DND-41 (cell line): ENCODE results near the gene MAFG.

Source experiments
- ATAC-seq: fragments of 200-7000 bp; cut with Tn5 transposase; 3 replicates; pipeline ENCODE4 v1.9.1; 2021; ENCODE audit warnings: low read depth; ENCODE audit not compliant: insufficient read depth
- DNase-seq: peaks from one replicate; pipeline ENCODE4 v3.0.0-alpha.2; 2020
- H2AFZ ChIP-seq: 2 replicates; pipeline ENCODE4 v1.6.0; 2012; ENCODE audit warnings: low read depth, low read length
- H3K27ac ChIP-seq: 2 replicates; pipeline ENCODE4 v1.5.1; 2012; ENCODE audit warnings: low read length, inconsistent platforms
- H3K27me3 ChIP-seq: fragments of 200-600 bp; sonication (generic); 2 replicates; pipeline ENCODE4 v1.6.0; 2012; ENCODE audit warnings: low read length, mild to moderate bottlenecking, inconsistent platforms; ENCODE audit not compliant: insufficient read depth, poor library complexity
- H3K36me3 ChIP-seq: 2 replicates; pipeline ENCODE4 v1.5.1; 2012; ENCODE audit warnings: low read length, inconsistent platforms; ENCODE audit not compliant: insufficient read depth
- H3K4me1 ChIP-seq: 2 replicates; pipeline ENCODE4 v1.5.1; 2012; ENCODE audit warnings: mild to moderate bottlenecking, low read length; ENCODE audit not compliant: insufficient read depth
- H3K4me2 ChIP-seq: 2 replicates; pipeline ENCODE4 v1.6.0; 2012; ENCODE audit warnings: mild to moderate bottlenecking, moderate library complexity, low read length, inconsistent platforms; ENCODE audit not compliant: insufficient read depth
- H3K4me3 ChIP-seq, 2 experiments: fragments of 200-600 bp in 1 of 2; shearing (Covaris generic) in 1 of 2; 2 replicates each; pipeline ENCODE4 v1.5.1; 2012 to 2016; ENCODE audit warnings: inconsistent platforms in 2 of 2, low read length in 2 of 2, mild to moderate bottlenecking in 2 of 2, low read depth in 1 of 2, moderate library complexity in 1 of 2
- H3K79me2 ChIP-seq: 2 replicates; pipeline ENCODE4 v1.6.0; 2012; ENCODE audit warnings: low read length, inconsistent platforms; ENCODE audit not compliant: insufficient read depth
- H3K9ac ChIP-seq: 2 replicates; pipeline ENCODE4 v1.6.0; 2012; ENCODE audit warnings: low read depth, mild to moderate bottlenecking, inconsistent platforms, low read length, moderate library complexity
- H3K9me3 ChIP-seq: 2 replicates; pipeline ENCODE4 v1.5.1; 2012; ENCODE audit warnings: low read length, moderate library complexity, mild to moderate bottlenecking, inconsistent platforms; ENCODE audit not compliant: insufficient read depth, severe bottlenecking
- H4K20me1 ChIP-seq: 2 replicates; pipeline ENCODE4 v1.6.0; 2012; ENCODE audit warnings: low read length; ENCODE audit not compliant: insufficient read depth
- EZH2 ChIP-seq: IDR thresholded peaks from 3 replicates; pipeline ENCODE4 v1.6.1; 2012; ENCODE audit warnings: borderline replicate concordance, low read depth, mild to moderate bottlenecking, moderate library complexity, low read length, inconsistent platforms; ENCODE audit not compliant: severe bottlenecking
- TF ChIP-seq, protein P1 (sequence below): IDR thresholded peaks from 2 replicates; pipeline ENCODE4 v1.5.1; 2012; ENCODE audit warnings: borderline replicate concordance, low read length, moderate library complexity, mild to moderate bottlenecking; ENCODE audit not compliant: poor library complexity, severe bottlenecking; ENCODE audit errors: extremely low read depth

MAFG gene

DNA sequence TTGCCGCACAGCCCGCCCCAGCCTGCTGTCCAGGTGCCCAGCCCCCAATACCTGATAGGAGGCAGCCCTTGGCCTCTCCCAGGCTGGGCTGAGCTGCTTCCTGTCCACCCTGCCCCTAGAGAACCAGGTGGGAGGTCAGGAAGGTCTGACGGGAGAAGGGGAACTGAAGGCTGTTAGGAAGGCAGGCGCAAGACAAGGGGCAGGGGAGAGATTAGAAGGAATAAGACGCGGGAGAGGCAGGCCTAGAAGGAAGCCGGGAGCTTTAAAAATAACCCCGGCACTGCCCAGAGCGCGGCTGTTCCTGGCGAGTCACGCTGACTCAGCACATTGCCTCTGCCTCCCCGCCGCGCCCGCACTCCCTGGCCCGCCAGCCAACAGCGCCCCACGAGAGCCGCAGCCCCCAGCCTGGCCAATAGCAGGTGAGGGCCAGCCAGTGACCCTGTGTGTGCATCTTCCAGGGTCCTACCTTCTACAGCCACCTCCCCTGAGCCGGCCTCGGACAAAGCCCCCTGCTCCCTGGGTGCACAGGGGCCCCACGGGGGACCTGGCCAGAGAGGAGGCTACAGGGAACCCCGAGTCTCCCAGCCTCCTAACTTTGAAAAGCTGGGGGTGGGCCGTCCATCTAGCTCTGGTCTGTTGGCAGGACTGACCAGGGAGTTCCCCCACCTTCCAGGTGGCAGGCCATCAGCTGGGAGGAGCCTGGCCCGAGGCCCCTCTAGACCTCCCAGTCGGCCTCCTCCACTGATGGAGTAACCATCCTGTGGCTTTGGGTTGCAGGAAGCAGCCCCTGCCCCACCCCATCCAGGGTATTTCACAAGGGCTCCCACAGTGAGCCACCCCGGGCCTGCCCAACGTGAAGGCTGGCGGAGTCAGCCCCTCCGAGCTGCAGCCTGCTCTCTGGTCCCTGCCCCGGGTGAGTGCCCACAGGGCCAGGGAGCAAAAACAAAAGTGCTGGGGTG is 4.0 kb downstream of the MAFG start:
- no peak overlapping the region for H3K4me2 ChIP-seq
- TF ChIP-seq, protein P1, sequence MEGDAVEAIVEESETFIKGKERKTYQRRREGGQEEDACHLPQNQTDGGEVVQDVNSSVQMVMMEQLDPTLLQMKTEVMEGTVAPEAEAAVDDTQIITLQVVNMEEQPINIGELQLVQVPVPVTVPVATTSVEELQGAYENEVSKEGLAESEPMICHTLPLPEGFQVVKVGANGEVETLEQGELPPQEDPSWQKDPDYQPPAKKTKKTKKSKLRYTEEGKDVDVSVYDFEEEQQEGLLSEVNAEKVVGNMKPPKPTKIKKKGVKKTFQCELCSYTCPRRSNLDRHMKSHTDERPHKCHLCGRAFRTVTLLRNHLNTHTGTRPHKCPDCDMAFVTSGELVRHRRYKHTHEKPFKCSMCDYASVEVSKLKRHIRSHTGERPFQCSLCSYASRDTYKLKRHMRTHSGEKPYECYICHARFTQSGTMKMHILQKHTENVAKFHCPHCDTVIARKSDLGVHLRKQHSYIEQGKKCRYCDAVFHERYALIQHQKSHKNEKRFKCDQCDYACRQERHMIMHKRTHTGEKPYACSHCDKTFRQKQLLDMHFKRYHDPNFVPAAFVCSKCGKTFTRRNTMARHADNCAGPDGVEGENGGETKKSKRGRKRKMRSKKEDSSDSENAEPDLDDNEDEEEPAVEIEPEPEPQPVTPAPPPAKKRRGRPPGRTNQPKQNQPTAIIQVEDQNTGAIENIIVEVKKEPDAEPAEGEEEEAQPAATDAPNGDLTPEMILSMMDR, result no peak
- TF ChIP-seq EZH2, result no peak
- ATAC-seq (no peak), DNase-seq (no peak)
- H3K27ac ChIP-seq, result no peak overlapping the region
- H3K9ac ChIP-seq, result no peak overlapping the region; the same call in 1 of the 2 replicates
- H3K27me3 ChIP-seq, result no peaks in the 10 kb centered on the region
- no peak overlapping the region for H3K4me3 ChIP-seq
- peaks cover 72% of the 10 kb centered on the region for H4K20me1 ChIP-seq
- H3K79me2 ChIP-seq, result peaks cover 84% of the 10 kb centered on the region
- H2AFZ ChIP-seq, result no peak overlapping the region
- H3K36me3 ChIP-seq, result peaks cover 42% of the 10 kb centered on the region
- H3K4me1 ChIP-seq, result peaks cover 48% of the 10 kb centered on the region
- no peaks in the 10 kb centered on the region for H3K9me3 ChIP-seq

DNA sequence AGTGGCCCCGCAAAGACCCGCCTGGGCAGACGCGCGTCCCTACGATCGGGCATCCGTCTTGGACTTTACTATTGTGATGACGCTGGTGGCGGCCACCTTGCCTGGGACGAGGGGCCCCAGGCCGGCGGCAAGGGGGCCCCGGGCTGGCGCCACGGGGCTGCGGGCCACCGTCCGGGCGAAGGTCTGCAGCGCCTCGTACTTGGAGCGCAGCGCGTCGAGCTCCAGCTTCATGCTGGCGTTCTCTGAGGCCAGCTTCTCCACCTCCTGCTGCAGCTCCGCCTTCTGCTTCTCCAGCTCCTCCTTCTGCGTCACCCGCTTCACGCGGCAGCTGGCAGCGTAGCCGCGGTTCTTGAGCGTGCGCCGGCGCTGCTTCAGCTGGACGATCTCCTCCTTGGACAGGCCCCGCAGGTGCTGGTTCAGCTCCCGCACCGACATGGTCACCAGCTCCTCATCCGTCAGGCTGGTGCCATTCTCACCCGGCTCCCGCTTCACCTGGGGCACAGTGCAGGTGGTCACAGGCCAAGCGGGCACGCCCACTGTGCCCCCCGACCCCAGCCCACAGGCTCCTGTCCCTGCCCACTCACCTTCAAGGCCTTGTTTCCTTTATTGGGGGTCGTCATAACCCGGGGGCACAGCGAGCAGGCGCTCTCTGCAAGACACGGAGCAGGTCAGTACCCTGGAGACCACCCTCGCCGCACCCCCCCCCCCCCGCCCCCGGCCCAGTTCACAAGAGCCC is 4.8 kb downstream of the MAFG start:
- no peaks in the 10 kb centered on the region for H3K27me3 ChIP-seq
- no peak for ATAC-seq
- no peaks in the 10 kb centered on the region for H3K9me3 ChIP-seq
- no peak overlapping the region for H3K4me3 ChIP-seq
- H3K4me2 ChIP-seq, result no peak overlapping the region
- no peak overlapping the region for H2AFZ ChIP-seq
- H3K9ac ChIP-seq, result no peak overlapping the region
- DNase-seq, result no peak
- H3K27ac ChIP-seq, result no peak overlapping the region
- peaks cover 83% of the 10 kb centered on the region for H3K79me2 ChIP-seq
- peaks cover 72% of the 10 kb centered on the region for H4K20me1 ChIP-seq
- H3K36me3 ChIP-seq, result peaks cover 43% of the 10 kb centered on the region
- H3K4me1 ChIP-seq, result peaks cover 44% of the 10 kb centered on the region
- TF ChIP-seq, protein P1, result no peak
- no peak for TF ChIP-seq EZH2

DNA sequence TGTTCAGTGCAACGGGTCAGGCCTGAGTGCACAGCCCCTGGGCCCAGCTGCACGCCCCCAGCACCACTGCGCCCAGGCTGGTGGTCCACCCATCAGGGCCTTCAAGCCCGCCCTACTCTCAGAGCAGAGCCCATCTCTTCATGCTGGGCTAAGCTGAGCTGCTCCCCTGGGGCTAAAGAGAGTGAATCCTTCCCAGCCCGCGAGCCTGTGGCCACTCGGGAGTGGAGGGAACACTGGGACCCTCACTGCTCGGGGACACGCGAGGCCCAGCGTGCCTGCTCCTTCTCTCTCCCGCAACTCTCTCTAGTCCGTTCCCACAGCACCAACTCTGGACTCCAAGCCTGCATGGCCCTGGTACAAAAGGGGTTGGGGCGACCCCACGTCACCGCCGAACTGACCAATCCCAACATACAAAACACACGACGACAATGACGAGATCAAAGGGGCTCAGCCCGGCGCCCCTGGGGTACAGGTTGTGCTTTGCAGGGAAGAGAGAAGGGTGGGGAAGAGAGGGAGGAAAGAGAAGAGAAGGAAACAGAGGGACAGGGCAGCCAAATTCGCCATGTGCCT is 5.5 kb downstream of the MAFG start:
- Histone ChIP-seq H3K27me3 (no peaks in the 10 kb centered on the region), H3K36me3 (peaks cover 46% of the 10 kb centered on the region), H3K9me3 (no peaks in the 10 kb centered on the region), H3K4me2 (no peak overlapping the region), H3K9ac (0 out of 2 replicates have a peak overlapping the region, but pooled peaks have one; percentile 8), H2AFZ (no peak overlapping the region), H3K4me1 (peaks cover 48% of the 10 kb centered on the region), H4K20me1 (peaks cover 74% of the 10 kb centered on the region), H3K4me3 (no peak overlapping the region), H3K79me2 (peaks cover 88% of the 10 kb centered on the region), H3K27ac (no peak overlapping the region)
- DNase-seq (no peak), ATAC-seq (no peak)
- no peak for TF ChIP-seq EZH2
- TF ChIP-seq, protein P1, result no peak
